Measurements from ENCODE around the gene SUB1. TPM values are rescaled to one million over a fixed set of nuclear protein-coding genes. Genes with fewer than 3 reads are reported as not detected.
"Not testable (repeated sequence)": the region's sequence is repeated elsewhere in the genome, so short reads cannot be mapped to it uniquely, and the experiment has no call there.

SUB1 gene
- total RNA-seq, 1 experiment from 2014 or later, result 288 TPM

GRCh38 chr5:32551865-32552264, 33.5 kb upstream of the SUB1 start:
- no peak overlapping the region for H3K56ac ChIP-seq (ENCODE audit: insufficient read length, low read depth, low read length)

GRCh38 chr5:32552491-32552890, 32.9 kb upstream of the SUB1 start:
- H4K91ac ChIP-seq (ENCODE audit: insufficient read length, low read depth, low read length); H2BK120ac ChIP-seq (ENCODE audit: low read depth, low read length, poor library complexity, severe bottlenecking); H3K4me3 Mint-ChIP-seq; H4K5ac ChIP-seq (ENCODE audit: insufficient read length, low read depth, low read length); H4K20me1 ChIP-seq (ENCODE audit: control insufficient read depth, insufficient read depth, insufficient read length); H2BK5ac ChIP-seq (ENCODE audit: insufficient read length, low read length); DNase-seq; H3K56ac ChIP-seq (ENCODE audit: insufficient read length, low read depth, low read length); H3K9ac ChIP-seq (ENCODE audit: extremely low read depth, insufficient read length, low read length); H2AFZ ChIP-seq (ENCODE audit: low read length); H3K27me3 ChIP-seq (ENCODE audit: insufficient read depth, low read length); H3K36me3 Mint-ChIP-seq (ENCODE audit: insufficient read depth in 1 of 3, low read depth in 3 of 3); H3K27ac ChIP-seq (ENCODE audit: insufficient read length, low read depth, low read length); H3T11ph ChIP-seq (ENCODE audit: low read length); H3K23me2 ChIP-seq (ENCODE audit: insufficient read length, low read depth, low read length, poor library complexity, severe bottlenecking); H3K79me1 ChIP-seq (ENCODE audit: insufficient read depth, low read depth, low read length, poor library complexity, severe bottlenecking); H3K4me1 Mint-ChIP-seq; H2BK15ac ChIP-seq (ENCODE audit: low read depth, low read length); H2BK12ac ChIP-seq (ENCODE audit: insufficient read length, low read depth, low read length); H3K23ac ChIP-seq (ENCODE audit: insufficient read length, low read depth, low read length); H3K27ac Mint-ChIP-seq; H3K14ac ChIP-seq (ENCODE audit: insufficient read depth, low read length); H3K4ac ChIP-seq (ENCODE audit: low read depth, low read length); H3K4me2 ChIP-seq (ENCODE audit: insufficient read depth, insufficient read length, low read length); H3K79me2 ChIP-seq (ENCODE audit: insufficient read depth, low read length); H2BK20ac ChIP-seq (ENCODE audit: low read depth, low read length, poor library complexity, severe bottlenecking); H3K18ac ChIP-seq (ENCODE audit: insufficient read length, low read depth, low read length); H3K4me1 ChIP-seq (ENCODE audit: insufficient read depth, low read length); H4K8ac ChIP-seq (replicated peaks; ENCODE audit: insufficient read length, low read depth, low read length); H2AK5ac ChIP-seq (ENCODE audit: insufficient read length, low read length); H3K9me3 ChIP-seq (ENCODE audit: control insufficient read depth, low read depth, low read length): not testable (repeated sequence)
- Mint-ChIP-seq H3K9me3 (peaks cover 6 to 12% of the 10 kb centered on the region in 2 experiments; a peak in 2 of 5 replicates), H3K27me3 (ENCODE audit: low read depth) (peaks cover 12% of the 10 kb centered on the region)
- WGBS (ENCODE audit: extremely low coverage, insufficient read length, low lambda C conversion rate), result no CpG with 5 or more reads among the region's 6 CpGs

More at GRCh38 chr5:32551865-32552264, 33.5 kb upstream of the SUB1 start:
- H3K4me1 ChIP-seq (ENCODE audit: insufficient read depth, low read length), result no peaks in the 10 kb centered on the region
- H3K23me2 ChIP-seq (ENCODE audit: insufficient read length, low read depth, low read length, poor library complexity, severe bottlenecking), result no peaks in the 10 kb centered on the region
- H3K27me3 ChIP-seq (ENCODE audit: insufficient read depth, low read length), result no peaks in the 10 kb centered on the region
- H2BK5ac ChIP-seq (ENCODE audit: insufficient read length, low read length), result no peak overlapping the region
- no peak overlapping the region for H3K23ac ChIP-seq (ENCODE audit: insufficient read length, low read depth, low read length)
- no peak overlapping the region for H4K5ac ChIP-seq (ENCODE audit: insufficient read length, low read depth, low read length)
- no peaks in the 10 kb centered on the region for H3K4me1 Mint-ChIP-seq
- H3K4me3 Mint-ChIP-seq, result no peak overlapping the region
- H3K36me3 Mint-ChIP-seq (ENCODE audit: insufficient read depth in 1 of 3, low read depth in 3 of 3), result peaks cover 0 to 4% (median 2%) of the 10 kb centered on the region in 3 experiments; a peak in 3 of 7 replicates
- H3K9ac ChIP-seq (ENCODE audit: extremely low read depth, insufficient read length, low read length), result no peak overlapping the region
- no peak overlapping the region for H4K91ac ChIP-seq (ENCODE audit: insufficient read length, low read depth, low read length)
- H3K79me2 ChIP-seq (ENCODE audit: insufficient read depth, low read length), result no peaks in the 10 kb centered on the region
- no peak overlapping the region for H2BK12ac ChIP-seq (ENCODE audit: insufficient read length, low read depth, low read length)
- no peaks in the 10 kb centered on the region for H3K79me1 ChIP-seq (ENCODE audit: insufficient read depth, low read depth, low read length, poor library complexity, severe bottlenecking)
- no peak for DNase-seq
- H3K27ac ChIP-seq (ENCODE audit: insufficient read length, low read depth, low read length), result no peak overlapping the region
- H2BK15ac ChIP-seq (ENCODE audit: low read depth, low read length), result no peak overlapping the region
- no peak overlapping the region for H4K8ac ChIP-seq (replicated peaks; ENCODE audit: insufficient read length, low read depth, low read length)
- no peaks in the 10 kb centered on the region for H3K9me3 ChIP-seq (ENCODE audit: control insufficient read depth, low read depth, low read length)
- H2AFZ ChIP-seq (ENCODE audit: low read length), result no peak overlapping the region
- no peak overlapping the region for H3T11ph ChIP-seq (ENCODE audit: low read length)
- peaks cover 6 to 12% of the 10 kb centered on the region in 2 experiments; a peak in 2 of 5 replicates for H3K9me3 Mint-ChIP-seq
- H3K27me3 Mint-ChIP-seq (ENCODE audit: low read depth), result peaks cover 12% of the 10 kb centered on the region
- no peak overlapping the region for H2AK5ac ChIP-seq (ENCODE audit: insufficient read length, low read length)
- H4K20me1 ChIP-seq (ENCODE audit: control insufficient read depth, insufficient read depth, insufficient read length), result no peaks in the 10 kb centered on the region
- no peak overlapping the region for H3K14ac ChIP-seq (ENCODE audit: insufficient read depth, low read length)
- no peak overlapping the region for H3K18ac ChIP-seq (ENCODE audit: insufficient read length, low read depth, low read length)
- H2BK120ac ChIP-seq (ENCODE audit: low read depth, low read length, poor library complexity, severe bottlenecking), result no peak overlapping the region
- no peak overlapping the region for H3K27ac Mint-ChIP-seq
- no peak overlapping the region for H3K4me2 ChIP-seq (ENCODE audit: insufficient read depth, insufficient read length, low read length)
- no peak overlapping the region for H2BK20ac ChIP-seq (ENCODE audit: low read depth, low read length, poor library complexity, severe bottlenecking)
- H3K4ac ChIP-seq (ENCODE audit: low read depth, low read length), result no peak overlapping the region
- no peak for TF ChIP-seq CTCF (conservative IDR thresholded peaks at IDR 0.05)
- WGBS (ENCODE audit: extremely low coverage, insufficient read length, low lambda C conversion rate), result no CpG with 5 or more reads among the region's 2 CpGs

Measured in H9 (cell line).